DOHH2 (cell line): ENCODE data around the gene RABGEF1.
"Not testable (repeated sequence)": the region's sequence is repeated elsewhere in the genome, so short reads cannot be mapped to it uniquely, and the experiment has no call there.

Experiments used
- CTCF ChIP-seq: fragments of 200-600 bp; sonication (generic); IDR thresholded peaks from one replicate; pipeline ENCODE4 v1.5.1; 2014; ENCODE audit warnings: antibody characterized with exemption, mild to moderate bottlenecking, low read depth, low read length; ENCODE audit not compliant: poor library complexity, severe bottlenecking
- EZH2phosphoT487 ChIP-seq: fragments of 200-600 bp; sonication (generic); IDR thresholded peaks from 2 replicates; pipeline ENCODE4 v1.6.1; 2017; ENCODE audit warnings: borderline replicate concordance, mild to moderate bottlenecking, antibody characterized with exemption, low read length, moderate library complexity, mixed read lengths

DNA sequence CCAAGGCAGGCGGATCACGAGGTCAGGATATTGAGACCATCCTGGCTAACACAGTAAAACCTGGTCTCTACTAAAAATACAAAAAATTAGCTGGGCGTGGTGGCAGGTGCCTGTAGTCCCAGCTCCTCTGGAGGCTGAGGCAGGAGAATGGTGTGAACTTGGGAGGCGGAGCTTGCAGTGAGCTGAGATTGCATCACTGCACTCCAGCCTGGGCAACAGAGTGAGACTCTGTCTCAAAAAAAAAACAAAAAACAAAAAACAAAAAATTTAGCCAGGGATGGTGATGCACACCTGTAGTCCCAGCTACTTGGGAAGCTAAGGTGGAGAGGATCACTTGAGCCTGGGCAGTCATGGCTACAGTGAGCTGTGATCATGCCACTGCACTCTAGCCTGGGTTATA lies 14.5 kb downstream of the RABGEF1 start:
- TF ChIP-seq CTCF, EZH2phosphoT487: not testable (repeated sequence)
